OCI-LY7 (cell line): ENCODE results near the gene LIMK1. TPM values are rescaled to one million over a fixed set of nuclear protein-coding genes. Genes with fewer than 3 reads are reported as not detected.

Experiments
- BruUV-seq: library from RNA; stranded (reverse); fragments of 400-500 nt; replicated peaks from 2 replicates; lab custom pipeline; 2021; lab: Mats Ljungman, UMichigan
- CTCF ChIA-PET: fragments of 300-600 bp; sonication (Branson Sonifier 250); formaldehyde crosslinking; loops from one replicate; lab custom pipeline; 2022; ENCODE audit warnings: antibody characterized with exemption; ENCODE audit not compliant: unreplicated experiment; lab: Charles Lee
- POLR2A ChIA-PET: fragments of 300-600 bp; sonication (Branson Sonifier 250); formaldehyde crosslinking; loops from one replicate; lab custom pipeline; 2022; ENCODE audit warnings: antibody characterized with exemption; lab: Charles Lee
- DNase-seq: peaks from one replicate; pipeline ENCODE4 v3.0.0-alpha.2; 2015; ENCODE audit warnings: low spot score
- H2AFZ ChIP-seq: fragments of 200-600 bp; sonication (generic), shearing (Covaris generic); 2 replicates; pipeline ENCODE4 v1.6.1; 2014; ENCODE audit warnings: mild to moderate bottlenecking, antibody characterized with exemption, low read length, moderate library complexity
- H3K27ac ChIP-seq: fragments of 200-600 bp; sonication (generic); 2 replicates; pipeline ENCODE4 v1.5.1; 2014; ENCODE audit warnings: mixed run types, low read depth, mild to moderate bottlenecking, moderate library complexity, low read length, inconsistent platforms; ENCODE audit not compliant: poor library complexity, severe bottlenecking
- H3K36me3 ChIP-seq: fragments of 200-600 bp; sonication (generic); 2 replicates; pipeline ENCODE4 v1.6.1; 2014; ENCODE audit warnings: mild to moderate bottlenecking, antibody characterized with exemption, low read length, moderate library complexity, mixed read lengths; ENCODE audit not compliant: insufficient read depth
- H3K4me1 ChIP-seq: fragments of 200-600 bp; sonication (generic); 2 replicates; pipeline ENCODE4 v1.5.1; 2014; ENCODE audit warnings: mild to moderate bottlenecking, low read length; ENCODE audit not compliant: insufficient read depth, poor library complexity, severe bottlenecking
- H3K4me2 ChIP-seq: fragments of 200-600 bp; sonication (generic); 2 replicates; pipeline ENCODE4 v1.6.1; 2014; ENCODE audit warnings: mild to moderate bottlenecking, low read length
- H3K4me3 ChIP-seq: fragments of 200-600 bp; sonication (generic); 2 replicates; pipeline ENCODE4 v1.5.1; 2014; ENCODE audit warnings: mild to moderate bottlenecking, low read depth, low read length; ENCODE audit not compliant: poor library complexity, severe bottlenecking
- H3K79me2 ChIP-seq: fragments of 200-600 bp; sonication (generic); 2 replicates; pipeline ENCODE4 v1.6.1; 2016; ENCODE audit warnings: low read depth, mild to moderate bottlenecking, low read length, moderate library complexity, mixed read lengths; ENCODE audit not compliant: insufficient read depth
- H3K9me2 ChIP-seq: fragments of 200-600 bp; sonication (generic); 2 replicates; pipeline ENCODE4 v1.6.1; 2016; ENCODE audit warnings: mild to moderate bottlenecking, low read length, mixed read lengths; ENCODE audit not compliant: insufficient read depth
- H3K9me3 ChIP-seq: fragments of 200-600 bp; sonication (generic); 2 replicates; pipeline ENCODE4 v1.6.1; 2014; ENCODE audit warnings: mild to moderate bottlenecking, mixed run types, low read length, mixed read lengths
- H4K20me1 ChIP-seq: fragments of 200-600 bp; sonication (generic); 2 replicates; pipeline ENCODE4 v1.6.1; 2014; ENCODE audit warnings: mild to moderate bottlenecking, antibody characterized with exemption, low read length, moderate library complexity, mixed read lengths; ENCODE audit not compliant: insufficient read depth
- CTCF ChIP-seq: fragments of 200-600 bp; sonication (generic); conservative IDR thresholded peaks from 2 replicates; pipeline ENCODE4 v1.5.1; 2014; ENCODE audit warnings: mild to moderate bottlenecking, antibody characterized with exemption, low read length, moderate library complexity, mixed read lengths
- EZH2phosphoT487 ChIP-seq: fragments of 200-600 bp; sonication (generic); IDR thresholded peaks from 2 replicates; pipeline ENCODE4 v1.6.1; 2018; ENCODE audit warnings: low read depth, borderline replicate concordance, mild to moderate bottlenecking, mixed run types, antibody characterized with exemption, low read length, moderate library complexity, mixed read lengths
- intact Hi-C: fragments of 100-400 bp; cut with micrococcal nuclease; formaldehyde crosslinking; loops from one replicate; pipeline ENCODE4 v1.10.0; 2022; ENCODE audit not compliant: unreplicated experiment
- total RNA-seq, 2 experiments: library from RNA; depleted of rRNA in 1 of 2; stranded (reverse); fragments of >200 nt in 1 of 2; shearing (Covaris generic) in 1 of 2; gene quantifications; 2 replicates each; pipeline ENCODE4 v1.2.3, GENCODE V29; 2014 to 2022

The LIMK1 gene
- total RNA-seq, 2 experiments from 2014 or later = 31.7 to 67.3 TPM

GRCh38 chr7:74059037-74059436 lies 24.6 kb upstream of the LIMK1 start:
- POLR2A ChIA-PET = interaction anchor here (0.6 kb wide), 1 partner anchor 10 kb away, joined by 3 read pairs; no protein-coding TSS in a partner anchor

DNA sequence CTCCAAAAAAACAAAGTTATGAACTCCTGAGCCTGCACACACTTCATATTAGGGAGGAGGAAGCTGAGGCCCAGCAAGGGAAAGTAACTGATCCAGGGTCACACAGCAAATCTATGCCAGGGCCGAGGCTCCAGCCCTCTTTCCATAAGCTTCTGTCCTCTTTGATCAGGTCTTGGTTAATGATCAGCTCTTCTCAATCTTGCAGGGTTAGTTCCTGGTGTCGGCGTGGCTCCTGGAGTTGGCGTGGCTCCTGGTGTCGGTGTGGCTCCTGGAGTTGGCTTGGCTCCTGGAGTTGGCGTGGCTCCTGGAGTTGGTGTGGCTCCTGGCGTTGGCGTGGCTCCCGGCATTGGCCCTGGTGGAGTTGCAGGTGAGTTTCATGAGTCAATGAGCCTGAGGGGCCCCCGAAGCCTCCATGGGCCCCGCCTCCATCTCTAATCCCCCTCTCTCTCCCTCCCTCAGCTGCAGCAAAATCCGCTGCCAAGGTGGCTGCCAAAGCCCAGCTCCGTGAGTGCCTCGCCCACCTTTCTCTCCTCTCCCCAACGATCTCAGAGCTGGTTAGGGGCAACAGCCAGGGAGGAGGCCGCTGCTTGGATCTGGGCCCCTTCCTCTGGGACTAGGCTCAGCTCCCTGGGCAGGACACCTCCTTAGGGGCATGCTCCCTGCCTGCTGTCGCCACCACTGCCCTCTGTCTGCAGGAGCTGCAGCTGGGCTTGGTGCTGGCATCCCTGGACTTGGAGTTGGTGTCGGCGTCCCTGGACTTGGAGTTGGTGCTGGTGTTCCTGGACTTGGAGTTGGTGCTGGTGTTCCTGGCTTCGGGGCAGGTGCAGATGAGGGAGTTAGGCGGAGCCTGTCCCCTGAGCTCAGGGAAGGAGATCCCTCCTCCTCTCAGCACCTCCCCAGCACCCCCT lies 23.7 kb upstream of the LIMK1 start:
- TF ChIP-seq CTCF = no peak
- no peak for TF ChIP-seq EZH2phosphoT487
- Histone ChIP-seq H3K79me2 (no peaks in the 10 kb centered on the region), H3K9me2 (no peaks in the 10 kb centered on the region), H3K4me2 (no peak overlapping the region), H4K20me1 (no peaks in the 10 kb centered on the region), H3K4me1 (peaks cover 6% of the 10 kb centered on the region), H3K9me3 (no peaks in the 10 kb centered on the region), H3K36me3 (no peaks in the 10 kb centered on the region), H3K27ac (no peak overlapping the region), H3K4me3 (no peak overlapping the region), H2AFZ (no peak overlapping the region)
- DNase-seq = no peak
- intact Hi-C loops = no loop called here
- no TSS peak for BruUV-seq
- POLR2A ChIA-PET = interaction anchor here (0.5 to 0.6 kb wide), 2 partner anchors 9 to 64 kb away, joined by 3 to 4 read pairs; no protein-coding TSS in a partner anchor
- CTCF ChIA-PET = no interaction called here

More at GRCh38 chr7:74059037-74059436, 24.6 kb upstream of the LIMK1 start:
- intact Hi-C loops = no loop called here
- CTCF ChIA-PET = no interaction called here
- BruUV-seq = no TSS peak
- Histone ChIP-seq H3K4me1 (peaks cover 6% of the 10 kb centered on the region), H3K9me2 (no peaks in the 10 kb centered on the region), H2AFZ (no peak overlapping the region), H4K20me1 (no peaks in the 10 kb centered on the region), H3K79me2 (no peaks in the 10 kb centered on the region), H3K4me3 (no peak overlapping the region), H3K27ac (no peak overlapping the region), H3K9me3 (no peaks in the 10 kb centered on the region), H3K4me2 (no peak overlapping the region), H3K36me3 (no peaks in the 10 kb centered on the region)
- TF ChIP-seq CTCF = no peak
- no peak for TF ChIP-seq EZH2phosphoT487
- no peak for DNase-seq
